ENCODE data around the gene PPP1R7.

PPP1R7 gene

DNA sequence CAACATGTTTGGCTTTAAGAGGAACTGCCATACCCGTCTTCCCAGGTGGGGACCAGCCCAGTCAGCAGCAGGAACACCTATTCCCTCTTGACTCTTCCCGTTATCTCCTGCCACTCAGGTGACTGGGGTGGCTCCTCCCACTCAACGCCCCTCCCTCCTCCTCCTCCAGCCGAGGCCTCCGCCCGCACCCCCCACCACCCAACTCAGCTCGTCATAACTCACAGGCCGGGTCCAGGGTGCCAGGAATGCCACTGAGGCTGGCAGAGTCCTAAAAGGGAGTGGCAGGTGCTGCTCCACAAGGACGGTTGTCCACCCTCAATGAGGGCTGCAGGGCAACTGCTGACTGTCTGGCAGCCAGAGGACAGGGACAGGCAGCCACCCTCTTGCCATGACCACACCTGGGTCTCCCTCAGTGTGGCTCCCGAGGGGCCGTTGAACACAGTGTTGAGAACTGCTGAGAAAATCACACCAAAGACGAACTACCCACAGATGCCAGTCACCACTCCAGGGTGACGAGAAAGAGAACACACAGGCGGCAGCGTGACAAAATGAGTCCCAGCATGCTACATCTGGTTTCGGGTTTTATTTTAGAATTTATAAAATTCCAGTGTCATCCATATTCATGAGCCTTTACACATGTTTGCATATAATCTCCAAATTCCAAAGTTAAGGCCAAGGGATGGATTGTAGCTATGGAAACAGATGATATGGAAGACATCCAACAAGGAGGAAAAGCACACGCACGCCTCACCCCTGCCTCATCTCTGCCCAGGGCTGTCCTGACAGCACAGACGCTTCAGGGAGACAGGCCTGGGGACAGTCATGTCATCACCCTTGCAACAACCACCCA lies 76.7 kb downstream of the PPP1R7 start:
- in situ Hi-C loops (cut with HindIII; ENCODE audit: low sequenced_read_pairs) = loop anchor here (5.0 kb wide), 1 partner anchor 55 kb away; no protein-coding TSS in a partner anchor

DNA sequence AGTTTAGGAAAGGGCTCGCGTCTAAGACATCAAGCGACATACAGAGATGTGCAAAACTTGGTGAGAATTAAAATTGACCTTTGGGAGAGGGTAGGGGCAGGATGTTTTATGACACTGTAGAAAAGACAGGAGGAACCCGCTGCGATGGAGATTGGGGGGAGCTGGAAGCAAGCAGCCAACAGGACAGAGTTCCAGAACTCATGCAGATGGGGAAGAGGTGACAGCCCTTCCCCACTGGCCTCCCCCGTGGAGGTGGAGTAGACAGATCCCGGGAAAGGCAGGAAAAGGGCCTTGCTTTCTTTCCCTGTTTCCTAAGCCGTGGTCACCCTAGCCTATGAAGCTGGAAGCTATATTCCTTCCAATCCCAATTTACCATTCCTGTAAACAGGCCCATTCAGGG lies 77.3 kb downstream of the PPP1R7 start:
- in situ Hi-C loops (cut with HindIII; ENCODE audit: low sequenced_read_pairs) = loop anchor here (5.0 kb wide), 1 partner anchor 55 kb away; no protein-coding TSS in a partner anchor

DNA sequence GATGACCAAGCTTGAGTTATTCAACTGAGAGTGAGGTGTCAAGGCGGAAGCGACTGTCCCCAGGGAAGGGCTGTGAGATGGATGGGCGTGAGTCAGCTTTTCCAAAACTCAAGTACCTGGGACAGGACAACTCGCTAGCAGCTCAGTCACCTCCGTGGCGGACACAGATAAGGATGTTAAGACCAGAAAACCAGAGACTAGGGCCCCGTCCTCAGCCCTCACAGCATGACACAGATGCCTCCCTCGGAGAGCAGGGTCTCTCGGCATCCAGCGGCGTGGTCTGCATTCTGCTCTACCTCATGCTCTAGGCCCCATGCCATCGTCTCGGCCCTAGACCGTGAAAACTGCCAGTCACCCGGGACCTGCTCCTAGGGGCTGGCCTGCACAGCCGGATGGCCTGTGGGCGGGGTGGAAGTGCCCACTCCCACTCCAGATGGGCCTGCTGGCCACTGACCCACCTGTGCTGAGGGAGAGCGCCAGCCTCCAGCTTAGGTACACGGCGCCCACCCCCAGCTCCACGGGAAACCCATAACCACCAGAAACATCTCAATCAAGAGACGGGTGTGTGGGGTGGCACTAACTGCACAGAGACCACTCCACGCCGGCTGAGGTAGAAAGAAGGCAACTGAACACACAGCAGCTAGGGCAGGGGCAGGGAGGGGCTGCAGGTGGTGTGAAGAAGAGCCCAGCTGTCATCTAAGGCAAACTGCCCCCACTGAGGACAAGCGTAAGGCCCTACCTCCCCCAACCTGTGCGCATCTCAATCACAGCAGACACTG lies 78.0 kb downstream of the PPP1R7 start:
- in situ Hi-C loops (cut with HindIII; ENCODE audit: low sequenced_read_pairs) = loop anchor here (5.0 kb wide), 1 partner anchor 56 kb away; no protein-coding TSS in a partner anchor

DNA sequence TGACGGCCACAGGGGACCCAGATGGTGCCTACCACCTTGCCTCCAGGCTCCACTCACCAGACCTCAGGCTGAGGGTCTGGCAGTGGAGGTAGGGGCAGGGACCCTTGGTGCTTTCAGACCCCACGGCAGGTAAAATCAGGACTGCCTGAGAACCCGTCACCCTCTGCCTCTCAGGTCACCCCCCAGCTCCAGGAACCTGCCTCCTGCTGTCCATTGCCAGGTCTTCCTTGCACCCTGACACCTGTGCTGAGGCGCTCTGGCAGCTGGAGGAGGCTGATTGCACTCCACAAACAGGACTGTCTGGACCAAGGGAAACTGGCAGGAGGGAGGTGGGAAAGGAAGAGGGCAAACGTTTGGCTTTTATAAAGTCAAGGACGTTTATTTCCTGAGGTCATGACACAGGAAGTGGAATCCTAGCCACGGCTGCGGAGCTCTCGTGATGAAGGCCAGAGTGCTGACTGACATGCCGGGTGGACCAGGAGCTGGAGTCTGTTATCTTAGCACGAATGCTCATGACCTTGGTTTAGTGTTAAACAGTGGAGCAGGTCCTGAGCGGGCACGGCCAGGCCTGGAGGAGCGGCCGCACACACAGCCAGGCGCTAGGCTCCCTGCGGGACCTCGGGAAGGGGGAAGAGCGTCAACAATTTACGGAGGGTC lies 78.7 kb downstream of the PPP1R7 start:
- in situ Hi-C loops (cut with HindIII; ENCODE audit: low sequenced_read_pairs) = loop anchor here (5.0 kb wide), 1 partner anchor 57 kb away; no protein-coding TSS in a partner anchor

DNA sequence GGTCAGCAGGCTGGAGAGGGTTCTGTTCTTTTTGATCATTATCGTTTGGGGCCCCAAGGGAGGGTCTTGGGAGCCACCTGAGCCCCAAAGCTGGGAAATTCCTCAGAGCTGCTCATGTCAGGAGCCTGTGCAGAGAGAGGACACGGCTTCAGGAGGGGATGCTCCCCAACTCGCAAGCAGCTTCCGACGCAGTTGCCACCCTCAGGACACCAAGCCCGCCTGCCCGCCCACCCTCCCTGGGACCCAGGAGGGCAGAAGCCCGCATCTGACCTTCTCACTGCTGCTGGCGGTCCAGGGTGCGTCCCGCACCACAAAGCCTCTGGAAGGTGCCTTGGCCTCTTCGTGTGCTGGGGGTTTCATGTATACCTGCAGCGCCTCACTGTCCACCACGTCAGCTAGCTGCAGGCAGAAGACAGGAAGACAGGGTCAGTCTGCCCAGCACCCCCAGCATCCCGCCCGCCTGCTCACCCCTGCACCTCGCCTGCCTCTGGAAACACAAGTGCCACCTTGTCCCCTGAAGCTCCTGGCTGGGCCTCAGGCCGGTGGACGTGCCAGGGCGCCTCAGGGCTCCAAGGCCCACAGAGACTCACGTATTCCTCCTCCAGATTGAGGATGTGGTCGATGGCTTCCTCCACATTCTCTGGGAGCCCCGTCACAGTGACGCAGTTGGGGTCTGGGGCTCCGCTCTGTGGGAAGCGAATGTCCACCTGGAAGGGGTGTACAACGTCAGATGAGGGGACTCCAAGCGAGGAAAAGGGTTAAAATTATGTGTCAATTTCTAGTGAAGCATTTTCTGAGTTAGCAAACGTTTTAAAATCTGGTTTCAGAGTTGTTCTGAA lies 79.5 kb downstream of the PPP1R7 start:
- in situ Hi-C loops (cut with HindIII; ENCODE audit: low sequenced_read_pairs) = loop anchor here (5.0 kb wide), 1 partner anchor 57 kb away; no protein-coding TSS in a partner anchor

DNA sequence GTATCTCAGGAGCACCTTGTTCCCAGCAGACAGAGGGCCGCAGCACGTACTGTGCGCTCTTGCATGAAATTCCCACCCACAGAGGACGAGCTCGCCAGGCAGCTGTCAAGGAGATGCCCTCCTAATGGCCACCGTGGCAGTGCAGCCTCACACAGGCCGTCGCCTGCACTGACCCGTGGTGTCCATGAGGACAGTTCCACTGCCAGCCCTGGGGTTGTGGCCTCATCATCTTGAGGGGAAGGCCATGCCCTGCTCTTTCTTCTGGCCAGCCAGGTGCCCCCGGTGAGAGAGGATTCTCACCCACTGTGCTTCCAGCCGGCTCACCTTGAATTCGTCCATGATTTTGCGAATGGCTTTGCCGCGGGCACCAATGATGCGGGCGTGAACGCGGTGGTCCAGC lies 80.2 kb downstream of the PPP1R7 start:
- in situ Hi-C loops (cut with HindIII; ENCODE audit: low sequenced_read_pairs) = no loop called here

DNA sequence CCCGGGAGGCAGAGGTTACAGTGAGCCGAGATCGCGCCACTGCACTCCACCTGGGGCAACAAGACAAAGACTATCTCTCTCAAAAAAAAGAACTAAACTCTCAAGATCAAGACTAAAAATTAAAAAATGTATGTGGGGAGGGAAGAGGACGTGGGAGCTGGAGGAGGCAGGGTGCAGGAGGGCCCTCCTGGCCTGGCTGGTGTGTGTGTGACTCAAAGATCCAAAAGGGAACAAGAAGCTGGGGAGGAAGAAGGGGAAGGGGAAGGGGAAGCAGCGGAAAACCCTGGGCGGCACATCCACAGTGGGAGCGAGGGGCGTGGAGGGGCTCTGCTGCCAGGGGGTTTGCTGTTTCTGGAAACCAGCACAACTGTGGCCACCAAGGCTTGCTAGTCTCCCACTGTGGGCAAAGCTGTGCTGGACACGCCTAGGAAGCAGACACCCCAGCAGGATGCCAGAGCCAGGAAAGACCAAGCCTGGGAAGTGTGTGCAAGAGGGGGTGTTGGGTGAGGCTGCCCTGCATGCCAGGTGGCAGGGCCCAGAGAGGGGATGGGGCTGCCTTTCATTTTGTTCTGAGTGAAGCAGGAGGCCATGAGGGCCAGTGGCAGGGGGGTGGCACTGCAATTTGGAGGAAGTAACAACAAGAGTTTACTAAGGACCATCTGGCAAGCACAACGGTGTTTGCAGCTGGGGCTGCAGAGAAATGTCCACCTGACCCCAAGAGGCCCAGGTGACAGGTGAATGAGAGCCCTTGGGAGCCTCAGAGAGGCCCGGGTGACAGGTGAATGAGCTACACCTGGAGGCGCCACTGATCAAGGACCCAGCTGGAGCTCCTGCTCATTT lies 82.7 kb downstream of the PPP1R7 start:
- in situ Hi-C loops (cut with HindIII; ENCODE audit: low sequenced_read_pairs) = no loop called here

Measured in endothelial cell of hepatic sinusoid (primary cell).